ENCODE results near the gene AFF3.
"Not testable (repeated sequence)": the region's sequence is repeated elsewhere in the genome, so short reads cannot be mapped to it uniquely, and the experiment has no call there.

Gene AFF3, protein sequence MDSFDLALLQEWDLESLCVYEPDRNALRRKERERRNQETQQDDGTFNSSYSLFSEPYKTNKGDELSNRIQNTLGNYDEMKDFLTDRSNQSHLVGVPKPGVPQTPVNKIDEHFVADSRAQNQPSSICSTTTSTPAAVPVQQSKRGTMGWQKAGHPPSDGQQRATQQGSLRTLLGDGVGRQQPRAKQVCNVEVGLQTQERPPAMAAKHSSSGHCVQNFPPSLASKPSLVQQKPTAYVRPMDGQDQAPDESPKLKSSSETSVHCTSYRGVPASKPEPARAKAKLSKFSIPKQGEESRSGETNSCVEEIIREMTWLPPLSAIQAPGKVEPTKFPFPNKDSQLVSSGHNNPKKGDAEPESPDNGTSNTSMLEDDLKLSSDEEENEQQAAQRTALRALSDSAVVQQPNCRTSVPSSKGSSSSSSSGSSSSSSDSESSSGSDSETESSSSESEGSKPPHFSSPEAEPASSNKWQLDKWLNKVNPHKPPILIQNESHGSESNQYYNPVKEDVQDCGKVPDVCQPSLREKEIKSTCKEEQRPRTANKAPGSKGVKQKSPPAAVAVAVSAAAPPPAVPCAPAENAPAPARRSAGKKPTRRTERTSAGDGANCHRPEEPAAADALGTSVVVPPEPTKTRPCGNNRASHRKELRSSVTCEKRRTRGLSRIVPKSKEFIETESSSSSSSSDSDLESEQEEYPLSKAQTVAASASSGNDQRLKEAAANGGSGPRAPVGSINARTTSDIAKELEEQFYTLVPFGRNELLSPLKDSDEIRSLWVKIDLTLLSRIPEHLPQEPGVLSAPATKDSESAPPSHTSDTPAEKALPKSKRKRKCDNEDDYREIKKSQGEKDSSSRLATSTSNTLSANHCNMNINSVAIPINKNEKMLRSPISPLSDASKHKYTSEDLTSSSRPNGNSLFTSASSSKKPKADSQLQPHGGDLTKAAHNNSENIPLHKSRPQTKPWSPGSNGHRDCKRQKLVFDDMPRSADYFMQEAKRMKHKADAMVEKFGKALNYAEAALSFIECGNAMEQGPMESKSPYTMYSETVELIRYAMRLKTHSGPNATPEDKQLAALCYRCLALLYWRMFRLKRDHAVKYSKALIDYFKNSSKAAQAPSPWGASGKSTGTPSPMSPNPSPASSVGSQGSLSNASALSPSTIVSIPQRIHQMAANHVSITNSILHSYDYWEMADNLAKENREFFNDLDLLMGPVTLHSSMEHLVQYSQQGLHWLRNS (N-terminal part only)

DNA sequence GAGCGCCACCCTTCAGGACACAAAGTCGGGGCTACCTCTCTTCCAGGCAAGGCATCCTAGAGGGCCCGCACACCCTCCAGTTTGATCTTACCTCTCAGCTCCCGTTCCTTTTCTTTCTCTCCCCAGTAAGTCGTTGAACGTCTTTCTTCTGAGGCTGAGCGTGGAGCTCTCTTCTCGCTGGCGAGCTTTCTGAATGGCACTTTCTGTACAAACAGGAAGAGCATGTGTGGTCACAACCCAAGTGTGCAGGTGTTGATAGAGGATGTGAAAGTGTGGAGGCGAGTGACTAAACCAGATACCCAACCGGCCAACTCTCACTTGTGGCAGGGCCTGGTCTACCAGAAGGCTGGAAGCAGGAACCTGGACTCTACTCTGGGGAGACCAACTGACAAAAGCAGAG is at the start of gene AFF3:
TSS of gene AFF3 (minus strand) at position 198 of the 400 bp plus-strand sequence. CDS start 38,136 bp downstream, outside the sequence.
- peak; percentile 2 to 48 (median 16) for DNase-seq (ENCODE audit: low read depth in 3 of 3)

DNA sequence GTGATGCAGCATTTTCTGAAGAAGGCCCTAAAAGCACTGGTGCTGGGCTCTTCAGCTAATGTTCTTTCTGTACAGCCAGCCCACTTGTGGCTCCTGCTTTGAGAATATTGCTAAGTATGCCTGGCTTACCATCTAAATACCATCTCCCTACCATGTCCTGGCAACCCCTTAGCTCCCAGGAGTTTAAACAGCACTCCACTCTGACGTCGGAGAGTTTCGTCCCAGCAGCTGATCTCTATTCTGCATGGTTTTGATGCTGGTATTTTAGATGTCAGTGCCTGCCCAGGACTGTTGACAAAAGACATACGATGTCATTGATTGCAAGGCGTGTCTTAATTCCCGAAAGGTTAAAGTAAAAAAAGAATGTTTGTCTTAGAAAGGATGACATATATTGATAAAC is 47.0 kb upstream of the AFF3 start:
- no peak for DNase-seq (ENCODE audit: low read depth in 3 of 3)

DNA sequence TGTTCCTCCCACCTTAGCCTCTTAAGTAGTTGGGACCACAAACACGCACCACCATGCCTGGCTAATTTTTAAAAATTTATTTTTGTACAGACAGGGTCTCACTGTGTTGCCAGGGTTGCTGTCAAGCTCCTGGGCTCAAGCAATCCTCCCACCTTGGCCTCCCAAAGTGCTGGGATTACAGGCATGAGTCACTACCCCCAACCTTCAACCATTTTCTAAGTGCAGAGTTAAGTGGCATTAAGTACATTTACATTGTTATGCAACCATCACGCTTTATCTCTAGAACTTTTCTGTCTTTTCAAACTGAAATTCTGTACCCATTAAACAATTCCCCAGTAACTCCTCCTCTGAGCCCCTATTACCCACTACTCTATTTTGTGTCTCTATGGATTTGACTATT is 45.9 kb upstream of the AFF3 start:
- no peak for DNase-seq (ENCODE audit: low read depth in 3 of 3)

DNA sequence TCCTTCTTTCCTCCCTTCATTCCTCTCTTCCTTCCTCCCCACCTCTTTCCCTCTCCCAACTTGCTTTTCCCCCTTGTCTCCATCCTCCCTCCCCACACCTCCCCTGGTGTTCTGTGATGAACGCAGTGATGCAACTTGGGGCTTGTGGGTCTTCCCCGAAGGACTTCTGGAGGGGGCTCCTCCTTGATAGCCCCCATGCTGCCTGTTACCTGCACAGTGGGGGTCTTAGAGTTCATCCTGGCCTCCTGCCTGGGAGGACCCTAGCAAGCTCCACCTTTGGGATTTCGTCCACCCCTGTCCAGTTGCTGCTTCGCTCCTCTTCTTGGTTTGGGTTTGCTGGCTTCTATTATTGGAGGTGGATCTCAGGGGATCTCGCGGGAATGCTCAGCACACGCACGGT is 43.7 kb upstream of the AFF3 start:
- DNase-seq (ENCODE audit: low read depth in 3 of 3) = no peak

DNA sequence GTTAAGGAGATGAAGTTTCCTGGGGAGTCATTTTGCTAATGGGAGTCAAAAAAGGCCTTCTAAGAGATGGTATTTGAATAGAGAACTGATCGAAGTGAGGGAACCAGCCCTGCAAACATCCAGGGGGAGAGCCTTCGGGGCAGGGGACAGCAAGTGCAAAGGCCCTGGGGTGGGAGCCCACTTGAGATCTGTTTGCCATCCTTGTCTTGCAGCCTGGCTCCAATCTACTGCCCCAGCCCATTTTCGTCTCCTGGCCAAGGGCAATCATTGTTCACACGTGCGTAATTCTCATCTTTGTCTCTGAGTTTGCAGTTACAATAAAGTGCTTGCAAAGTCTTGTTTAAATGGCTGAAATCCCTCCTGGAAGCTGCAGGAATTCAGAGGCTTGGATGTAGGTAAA is 43.1 kb upstream of the AFF3 start:
- no peak for DNase-seq (ENCODE audit: low read depth in 3 of 3)

DNA sequence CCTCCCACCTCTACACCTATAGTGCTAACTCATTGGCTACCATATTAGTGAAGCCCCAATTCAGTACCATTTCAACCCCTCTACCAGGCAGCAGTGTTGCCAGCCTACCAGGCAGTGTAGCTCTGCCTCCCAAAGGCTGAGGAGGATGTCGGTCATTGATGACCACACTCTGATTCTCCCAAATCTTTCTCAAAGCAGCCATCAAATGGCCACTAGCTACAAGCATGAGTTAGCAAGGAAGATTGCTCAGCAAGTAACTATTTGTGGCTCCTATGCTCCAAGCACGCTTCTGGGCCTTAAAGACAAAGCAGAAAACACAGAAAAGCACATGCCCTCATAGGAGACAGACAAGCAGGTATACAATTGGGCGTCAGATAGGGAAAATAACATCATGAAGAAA is 42.7 kb upstream of the AFF3 start:
- DNase-seq (ENCODE audit: low read depth in 3 of 3) = no peak

DNA sequence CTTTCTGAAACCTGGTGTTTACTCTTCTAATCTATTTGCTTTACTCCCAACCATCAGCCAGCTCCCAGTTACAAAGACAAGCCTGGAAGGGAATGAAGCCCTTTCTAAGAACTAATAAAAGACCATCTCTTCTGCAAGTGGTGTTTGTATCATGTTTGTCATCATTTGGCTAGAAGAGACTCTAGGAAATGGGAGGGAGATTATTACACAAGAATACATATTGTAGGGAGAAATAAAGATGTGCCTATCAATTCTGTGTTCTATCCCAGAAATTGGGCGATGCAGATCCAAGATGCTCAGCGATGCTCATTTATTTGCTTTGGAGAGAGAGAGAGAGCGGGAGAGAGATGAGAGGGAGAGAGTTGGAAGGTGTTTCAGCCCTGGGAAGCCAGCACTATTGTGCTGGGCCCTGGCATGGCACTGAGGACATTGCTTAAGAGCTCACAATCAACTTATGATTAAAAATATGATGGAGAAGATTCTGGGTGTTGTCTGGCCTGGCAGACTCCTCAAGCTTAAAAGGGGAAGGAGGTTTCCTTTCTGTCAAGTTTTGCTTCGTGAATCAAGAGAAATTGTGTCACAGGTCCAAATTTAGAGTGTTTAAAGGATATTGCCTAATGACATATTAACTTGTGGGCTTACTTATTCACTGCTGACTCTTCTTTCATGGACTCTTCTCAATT is 41.8 kb upstream of the AFF3 start:
- DNase-seq (ENCODE audit: low read depth in 3 of 3) = no peak

DNA sequence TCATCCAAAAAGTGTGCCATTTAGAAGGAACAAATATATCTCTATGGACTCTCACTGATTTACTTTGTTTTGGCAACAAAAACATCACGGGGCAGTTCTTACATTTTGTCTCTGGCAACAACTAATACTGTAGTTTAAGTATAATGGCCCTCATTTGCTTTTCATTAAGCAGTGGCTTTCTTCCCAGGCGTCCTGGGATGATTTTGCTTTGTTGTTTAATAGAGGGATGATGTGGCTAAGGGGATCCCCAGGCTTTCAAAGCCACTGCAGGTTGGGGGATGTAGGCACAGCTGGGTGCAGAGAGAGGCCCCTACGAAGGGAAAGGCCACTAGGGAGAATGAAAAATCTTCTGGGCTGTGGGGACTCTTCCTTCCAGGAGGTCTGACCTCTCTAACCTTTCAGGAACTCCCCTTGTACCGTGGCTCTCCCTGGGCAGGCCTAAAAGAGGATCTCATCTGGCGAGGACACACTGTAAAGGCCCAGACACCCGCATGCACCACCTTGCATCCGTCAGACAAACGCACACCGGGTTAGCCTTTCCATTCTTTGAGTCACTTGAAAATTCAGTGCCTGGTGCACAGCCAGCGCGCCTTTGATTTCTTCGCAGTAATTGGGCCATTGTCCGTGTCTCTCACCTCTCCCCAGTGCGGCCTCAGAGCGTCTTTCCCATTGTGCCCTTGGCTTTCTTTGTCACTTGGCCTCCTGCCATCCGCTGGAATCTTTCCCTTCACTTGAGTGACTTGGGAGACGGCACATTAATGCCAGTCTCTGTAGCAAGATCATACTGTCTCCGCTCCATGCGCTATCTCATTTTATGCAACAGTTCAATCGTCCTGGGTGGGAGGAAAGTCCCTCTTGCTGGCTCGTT is 40.3 kb upstream of the AFF3 start:
- DNase-seq (ENCODE audit: low read depth in 3 of 3) = no peak

DNA sequence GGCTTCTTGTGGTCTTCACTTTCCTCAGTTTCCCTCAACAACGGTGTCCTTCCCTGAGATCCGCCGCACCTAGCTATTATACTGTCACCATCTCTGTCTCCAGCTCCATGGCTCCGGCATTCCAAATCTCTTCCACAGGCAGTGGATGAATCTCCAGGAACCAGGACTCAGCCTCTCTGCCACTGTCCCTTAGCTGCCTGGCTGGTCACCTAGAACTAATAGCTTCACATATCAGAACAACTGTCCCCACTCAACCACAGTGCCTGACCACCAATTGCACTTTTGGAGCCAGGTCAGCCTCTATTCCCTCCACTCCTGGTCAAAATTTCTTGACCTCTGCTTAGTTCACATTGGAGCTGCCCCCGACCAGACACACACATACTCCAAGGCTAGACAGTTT is 38.1 kb upstream of the AFF3 start:
- DNase-seq (ENCODE audit: low read depth in 3 of 3) = no peak

DNA sequence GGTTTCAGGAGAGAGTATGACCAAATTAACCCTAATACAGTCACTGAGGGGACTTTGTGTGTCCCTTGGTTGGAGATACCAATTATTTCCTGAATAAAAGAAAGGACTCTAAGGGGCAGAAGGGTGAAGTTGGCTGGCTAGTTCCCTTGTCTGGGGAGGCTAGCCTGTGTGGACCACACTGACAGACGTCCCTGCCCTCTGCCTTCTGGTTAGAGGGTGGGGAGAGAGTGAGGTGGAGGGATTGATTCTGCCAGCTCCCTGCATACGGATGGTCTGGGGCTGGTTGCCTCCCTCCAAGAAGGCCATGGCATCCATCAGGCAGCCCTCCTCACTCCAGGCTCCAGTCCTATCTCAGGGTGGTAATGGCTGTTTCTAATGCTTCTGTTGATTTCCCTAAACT is 37.4 kb upstream of the AFF3 start:
- no peak for DNase-seq (ENCODE audit: low read depth in 3 of 3)

DNA sequence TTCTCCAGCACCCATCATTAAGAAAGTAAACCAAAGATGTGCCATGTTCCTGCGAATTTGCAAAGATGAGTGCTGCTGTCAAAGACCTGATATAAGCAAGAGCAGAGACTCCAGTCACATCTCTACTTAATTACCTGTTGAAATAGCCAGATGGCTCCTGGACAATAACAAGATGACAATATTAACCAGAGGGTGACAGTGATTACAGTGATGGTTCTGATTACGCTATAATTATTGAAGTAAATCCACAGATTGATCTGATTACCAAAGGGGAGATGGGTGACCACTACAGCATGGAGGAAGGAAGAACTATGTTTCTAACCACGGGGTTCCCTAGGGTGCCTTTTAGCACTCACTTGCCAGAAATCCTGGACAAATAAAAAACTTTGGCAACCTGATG is 36.5 kb upstream of the AFF3 start:
- no peak for DNase-seq (ENCODE audit: low read depth in 3 of 3)

DNA sequence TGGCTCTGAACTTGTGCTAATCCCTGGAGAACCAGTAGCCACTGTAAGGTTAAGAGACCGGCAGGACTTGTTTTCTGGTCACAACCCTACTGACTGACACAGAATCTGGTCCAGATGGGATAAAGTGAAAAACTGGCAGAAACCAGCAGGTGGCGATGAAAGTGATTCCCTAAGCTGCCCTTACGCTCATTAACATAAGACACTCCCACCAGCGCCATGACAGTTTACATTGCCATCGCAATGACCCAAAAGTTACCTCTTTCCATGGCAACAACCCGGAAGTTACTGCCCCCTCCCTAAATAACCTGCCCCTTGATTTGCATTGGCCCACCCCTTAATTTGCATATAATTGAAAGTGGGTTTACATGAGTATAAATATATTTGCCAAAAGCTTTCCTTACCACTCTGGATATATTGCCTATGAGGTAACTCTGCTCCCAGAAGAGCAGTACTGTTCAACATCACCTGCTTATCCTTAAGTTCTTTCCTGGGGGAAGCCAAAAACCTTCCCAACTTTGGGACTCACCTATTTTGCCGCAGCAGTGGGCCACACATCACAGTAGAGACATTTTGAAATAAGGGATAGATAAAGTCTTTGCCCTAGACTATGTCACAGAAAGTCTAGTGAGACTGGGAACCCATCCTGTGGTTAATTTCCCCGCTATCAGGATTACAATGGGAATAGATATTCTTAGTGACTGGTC is 35.8 kb upstream of the AFF3 start:
- peak in 1 of 3 experiments; percentile 9 for DNase-seq (ENCODE audit: low read depth in 3 of 3)

DNA sequence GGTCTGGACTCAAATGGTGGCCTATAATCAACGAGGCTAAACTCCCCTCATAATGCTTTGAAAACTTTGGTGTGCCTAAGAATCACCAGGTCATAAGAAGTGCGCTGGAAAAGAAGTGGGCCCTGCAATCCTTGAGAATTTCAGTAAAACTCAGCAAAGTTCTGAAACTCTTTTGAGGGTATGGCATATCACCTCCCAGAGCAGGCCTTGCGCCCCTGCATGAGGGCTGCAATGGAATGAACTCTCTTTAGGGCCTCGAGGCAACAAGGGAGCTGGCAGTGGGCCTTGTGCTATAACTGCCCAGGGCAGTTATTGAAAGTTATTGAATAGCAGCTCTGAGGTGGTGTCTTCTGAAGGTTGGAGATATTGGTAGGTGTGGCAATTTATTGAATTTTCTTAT is 34.5 kb upstream of the AFF3 start:
- no peak for DNase-seq (ENCODE audit: low read depth in 3 of 3)

DNA sequence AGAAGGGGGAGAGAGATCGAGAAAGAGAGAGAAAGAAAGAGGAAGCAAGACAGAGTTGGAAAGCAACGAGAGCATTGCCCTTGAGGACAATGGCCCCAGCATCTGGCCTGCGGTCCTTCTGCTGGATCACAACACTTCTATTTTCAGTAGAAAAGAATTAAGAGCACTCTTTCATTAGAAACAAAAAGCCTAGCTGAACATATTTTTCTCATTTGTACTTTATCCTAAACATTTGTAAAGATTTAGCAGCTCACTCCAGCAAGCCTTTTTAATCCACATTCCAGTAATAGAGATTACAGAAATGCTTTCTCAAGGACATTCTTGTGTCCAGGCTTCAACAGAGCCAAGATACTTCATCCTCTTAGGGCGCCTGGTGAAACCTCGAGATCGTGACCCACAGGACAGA is 31.6 kb upstream of the AFF3 start:
- DNase-seq (ENCODE audit: low read depth in 3 of 3) = no peak

DNA sequence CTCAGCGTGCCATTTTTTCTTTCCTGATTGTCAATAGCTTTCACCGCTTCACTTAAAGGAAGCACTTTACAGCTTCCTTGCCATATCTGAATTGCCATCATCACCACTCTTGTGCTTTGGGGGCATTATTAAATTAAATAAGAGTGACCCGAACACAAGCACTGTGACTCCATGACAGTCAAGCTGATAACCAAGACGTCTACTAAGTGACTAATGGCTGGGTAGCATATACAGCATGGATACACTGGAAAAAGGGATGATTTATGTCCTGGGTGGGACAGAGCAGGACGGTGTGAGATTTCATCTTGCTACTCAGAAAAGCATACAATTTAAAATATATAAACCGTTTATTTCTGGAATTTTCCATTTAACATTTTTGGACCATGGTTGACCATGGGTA is 24.3 kb upstream of the AFF3 start:
- no peak for DNase-seq (ENCODE audit: low read depth in 3 of 3)

DNA sequence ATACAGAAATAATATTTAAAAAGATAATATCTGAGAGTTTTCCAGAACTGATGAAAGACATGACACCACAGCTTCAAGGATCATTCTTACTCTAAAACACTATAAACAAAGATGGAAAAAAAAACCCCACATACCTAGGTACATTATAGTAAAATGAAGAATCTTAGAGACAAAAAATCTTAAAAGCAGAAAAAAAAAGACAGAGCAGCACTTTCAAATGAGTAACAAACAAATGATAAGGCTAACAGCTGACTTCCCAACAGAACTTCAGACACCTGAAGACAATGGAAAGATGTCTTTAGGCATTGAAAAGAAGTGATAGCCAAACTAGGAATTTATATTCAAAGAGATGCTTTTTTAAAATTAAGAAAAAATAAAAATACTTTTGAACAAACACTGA is 21.2 kb upstream of the AFF3 start:
- DNase-seq (ENCODE audit: low read depth in 3 of 3) = no peak

DNA sequence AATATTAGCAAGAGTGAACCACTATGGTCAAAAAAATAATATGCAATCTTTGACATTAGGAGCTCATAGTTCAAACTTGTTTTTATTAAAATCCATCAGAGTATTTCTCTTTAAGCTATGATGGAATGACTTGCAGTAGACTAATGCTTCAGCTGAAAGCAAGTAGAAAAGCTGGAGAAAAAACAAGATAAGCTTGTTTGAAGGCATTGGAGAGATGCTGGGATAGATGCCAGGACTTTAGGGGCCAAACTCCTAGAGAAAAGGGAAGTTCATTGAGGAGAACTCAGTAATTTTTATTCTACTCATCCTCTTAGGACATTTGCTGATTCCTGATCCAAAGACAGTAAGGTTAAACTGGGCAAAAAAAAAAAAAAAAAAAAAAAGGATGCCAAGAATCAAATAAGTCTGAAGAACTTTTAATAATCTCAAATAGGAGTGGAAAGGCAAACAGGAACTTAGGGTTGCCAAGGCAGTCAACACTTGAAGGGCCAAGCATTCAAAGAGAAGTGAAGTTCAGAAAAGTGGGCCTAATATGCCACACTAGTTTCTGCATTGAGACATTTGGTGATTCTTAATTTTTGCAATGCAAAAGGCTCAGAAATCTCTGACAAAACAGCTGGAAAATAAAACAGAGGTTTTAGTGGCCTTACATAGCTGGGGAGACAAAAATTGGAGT is 19.7 kb upstream of the AFF3 start:
- no peak for DNase-seq (ENCODE audit: low read depth in 3 of 3)

DNA sequence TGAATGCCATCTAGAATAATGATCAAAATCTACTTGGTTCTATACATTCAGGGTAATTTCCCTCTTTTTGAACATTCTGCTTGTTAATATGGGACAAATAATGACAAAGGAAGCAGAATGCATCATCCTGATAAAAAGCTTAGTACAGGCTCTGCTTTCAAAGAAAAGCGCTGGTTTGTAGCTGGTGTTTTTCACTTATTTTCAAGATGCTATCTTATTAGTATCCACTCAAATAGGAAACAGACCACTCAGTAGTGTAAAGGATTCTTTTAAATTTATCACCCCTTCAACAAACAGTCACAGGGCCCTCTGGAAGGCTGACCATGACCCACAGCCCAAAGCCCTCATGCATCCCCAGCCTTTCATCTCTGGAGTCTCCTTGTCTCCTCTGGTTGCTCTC is 18.0 kb upstream of the AFF3 start:
- DNase-seq (ENCODE audit: low read depth in 3 of 3) = no peak

DNA sequence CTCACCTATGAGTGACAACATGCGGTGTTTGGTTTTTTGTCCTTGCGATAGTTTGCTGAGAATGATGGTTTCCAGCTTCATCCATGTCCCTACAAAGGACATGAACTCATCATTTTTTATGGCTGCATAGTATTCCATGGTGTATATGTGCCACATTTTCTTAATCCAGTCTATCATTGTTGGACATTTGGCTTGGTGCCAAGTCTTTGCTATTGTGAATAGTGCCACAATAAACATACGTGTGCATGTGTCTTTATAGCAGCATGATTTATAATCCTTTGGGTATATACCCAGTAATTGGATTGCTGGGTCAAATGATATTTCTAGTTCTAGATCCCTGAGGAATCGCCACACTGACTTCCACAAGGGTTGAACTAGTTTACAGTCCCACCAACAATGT is 9.4 kb upstream of the AFF3 start:
- not testable (repeated sequence) for DNase-seq (ENCODE audit: low read depth in 3 of 3)

DNA sequence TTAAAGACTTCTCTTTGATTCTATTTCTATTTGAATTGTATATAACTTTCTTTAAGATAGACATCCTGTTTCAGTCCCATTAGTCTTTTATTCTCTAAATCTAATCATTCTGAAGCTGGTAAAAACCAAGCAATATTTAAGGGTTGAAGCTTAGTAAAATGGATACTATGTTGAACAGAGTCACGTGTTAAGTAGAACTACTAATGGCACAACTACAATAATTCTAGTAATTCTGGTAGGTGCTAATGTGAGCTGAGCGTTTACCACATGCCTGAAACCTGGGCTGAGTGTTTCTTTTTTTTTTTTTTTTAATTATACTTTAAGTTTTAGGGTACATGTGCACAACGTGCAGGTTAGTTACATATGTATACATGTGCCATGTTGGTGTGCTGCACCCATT is 8.9 kb upstream of the AFF3 start:
- DNase-seq (ENCODE audit: low read depth in 3 of 3) = no peak

Data from stimulated activated CD4-positive, alpha-beta T cell treated with anti-CD3 and anti-CD28 coated beads, TNF-alpha, amount 100 ng/mL, for 24 hours (primary cell).